ENCODE measurements around the gene IL34.
"Not testable (repeated sequence)": the region's sequence is repeated elsewhere in the genome, so short reads cannot be mapped to it uniquely, and the experiment has no call there.

Gene IL34

GRCh38 chr16:70646260-70647241, at the start of gene IL34:
TSS of gene IL34 (plus strand) at chr16:70646559. CDS start at chr16:70646948, 389 bp downstream.
- no peak for DNase-seq (ENCODE audit: low read depth)

- no peak for DNase-seq (ENCODE audit: low read depth)
Measured at GRCh38 chr16:70597135-70597835, 49.1 kb upstream of the IL34 start.

- no peak for DNase-seq (ENCODE audit: low read depth)
Measured at GRCh38 chr16:70598937-70599503, 47.3 kb upstream of the IL34 start.

- DNase-seq (ENCODE audit: low read depth) = no peak
Measured at GRCh38 chr16:70600730-70601129, 45.6 kb upstream of the IL34 start.

- no peak for DNase-seq (ENCODE audit: low read depth)
Measured at GRCh38 chr16:70601576-70602575, 44.5 kb upstream of the IL34 start.

- DNase-seq (ENCODE audit: low read depth) = no peak
Measured at GRCh38 chr16:70602831-70603230, 43.5 kb upstream of the IL34 start.

GRCh38 chr16:70604407-70605282, 41.7 kb upstream of the IL34 start:
- no peak for DNase-seq (ENCODE audit: low read depth)

GRCh38 chr16:70605283-70605657, 41.1 kb upstream of the IL34 start:
- no peak for DNase-seq (ENCODE audit: low read depth)

- DNase-seq (ENCODE audit: low read depth) = no peak
Measured at GRCh38 chr16:70608521-70608920, 37.8 kb upstream of the IL34 start.

GRCh38 chr16:70610273-70611223, 35.8 kb upstream of the IL34 start:
- no peak for DNase-seq (ENCODE audit: low read depth)

GRCh38 chr16:70611224-70611598, 35.1 kb upstream of the IL34 start:
- no peak for DNase-seq (ENCODE audit: low read depth)

GRCh38 chr16:70611785-70612303, 34.5 kb upstream of the IL34 start:
- DNase-seq (ENCODE audit: low read depth) = no peak

- DNase-seq (ENCODE audit: low read depth) = no peak
Measured at GRCh38 chr16:70612931-70613330, 33.4 kb upstream of the IL34 start.

GRCh38 chr16:70614208-70614951, 32.0 kb upstream of the IL34 start:
- DNase-seq (ENCODE audit: low read depth) = no peak

GRCh38 chr16:70615945-70616344, 30.4 kb upstream of the IL34 start:
- no peak for DNase-seq (ENCODE audit: low read depth)

- DNase-seq (ENCODE audit: low read depth) = not testable (repeated sequence)
Measured at GRCh38 chr16:70621864-70622263, 24.5 kb upstream of the IL34 start.

GRCh38 chr16:70627696-70628095, 18.7 kb upstream of the IL34 start:
- no peak for DNase-seq (ENCODE audit: low read depth)

- no peak for DNase-seq (ENCODE audit: low read depth)
Measured at GRCh38 chr16:70630960-70631745, 15.2 kb upstream of the IL34 start.
